A549 treated with ZK216348 at 1 μM for 4 hours (cell line): Measurements from ENCODE around the gene INO80E. TPM values are rescaled to one million over a fixed set of nuclear protein-coding genes. Genes with fewer than 3 reads are reported as not detected.

ENCODE experiments used
- total RNA-seq: library from RNA; stranded (reverse); fragments of 200-300 nt; extraction: Qiagen RNA extraction; gene quantifications from 5 replicates; pipeline ENCODE4 v1.2.3, GENCODE V29; 2022; ENCODE audit warnings: low read depth

Gene INO80E, protein sequence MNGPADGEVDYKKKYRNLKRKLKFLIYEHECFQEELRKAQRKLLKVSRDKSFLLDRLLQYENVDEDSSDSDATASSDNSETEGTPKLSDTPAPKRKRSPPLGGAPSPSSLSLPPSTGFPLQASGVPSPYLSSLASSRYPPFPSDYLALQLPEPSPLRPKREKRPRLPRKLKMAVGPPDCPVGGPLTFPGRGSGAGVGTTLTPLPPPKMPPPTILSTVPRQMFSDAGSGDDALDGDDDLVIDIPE
- 101 to 119 TPM (median 109 TPM) in 5 replicates for total RNA-seq

DNA sequence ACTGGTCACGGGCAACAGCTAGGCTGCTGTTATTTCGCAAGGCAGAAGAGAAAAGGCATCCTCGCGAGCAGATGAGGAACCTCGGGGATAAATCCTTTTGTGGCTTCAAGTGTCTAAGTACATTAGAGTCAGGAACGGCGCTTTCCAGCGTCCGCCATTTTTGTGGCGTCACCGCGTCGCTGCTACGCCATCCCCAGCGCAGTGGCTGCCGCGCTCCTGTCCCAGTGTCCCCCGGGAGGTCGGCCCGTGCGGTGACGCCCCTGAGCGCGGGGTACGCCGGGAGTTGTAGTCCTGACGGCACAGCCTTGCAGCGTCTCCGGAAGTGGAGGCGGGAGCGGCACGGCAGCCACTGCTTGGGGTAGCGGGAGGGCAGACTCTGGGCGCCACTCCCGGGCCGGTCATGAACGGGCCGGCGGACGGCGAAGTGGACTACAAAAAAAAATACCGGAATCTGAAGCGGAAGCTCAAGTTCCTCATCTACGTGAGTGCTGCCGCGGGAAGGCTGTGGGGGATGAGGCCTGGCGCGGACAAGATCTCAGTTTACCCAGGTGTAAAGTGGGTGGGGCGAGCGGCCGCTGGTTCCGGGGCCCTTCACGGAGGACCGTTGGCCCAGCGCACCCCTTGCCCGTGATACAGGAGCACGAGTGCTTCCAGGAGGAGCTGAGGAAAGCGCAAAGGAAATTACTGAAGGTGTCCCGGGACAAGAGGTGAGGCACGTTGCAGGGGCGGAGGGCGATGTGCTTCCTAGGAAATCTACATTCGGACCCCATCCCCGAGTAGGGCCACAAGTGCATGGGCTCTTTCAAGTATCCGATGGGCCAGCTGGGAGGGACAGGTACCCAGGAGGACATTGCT lies at the start of gene INO80E:
Gene INO80E, plus strand, starts transcription at position 331 of the 855 bp plus-strand sequence. Its CDS starts 70 bp downstream, at position 401.

DNA sequence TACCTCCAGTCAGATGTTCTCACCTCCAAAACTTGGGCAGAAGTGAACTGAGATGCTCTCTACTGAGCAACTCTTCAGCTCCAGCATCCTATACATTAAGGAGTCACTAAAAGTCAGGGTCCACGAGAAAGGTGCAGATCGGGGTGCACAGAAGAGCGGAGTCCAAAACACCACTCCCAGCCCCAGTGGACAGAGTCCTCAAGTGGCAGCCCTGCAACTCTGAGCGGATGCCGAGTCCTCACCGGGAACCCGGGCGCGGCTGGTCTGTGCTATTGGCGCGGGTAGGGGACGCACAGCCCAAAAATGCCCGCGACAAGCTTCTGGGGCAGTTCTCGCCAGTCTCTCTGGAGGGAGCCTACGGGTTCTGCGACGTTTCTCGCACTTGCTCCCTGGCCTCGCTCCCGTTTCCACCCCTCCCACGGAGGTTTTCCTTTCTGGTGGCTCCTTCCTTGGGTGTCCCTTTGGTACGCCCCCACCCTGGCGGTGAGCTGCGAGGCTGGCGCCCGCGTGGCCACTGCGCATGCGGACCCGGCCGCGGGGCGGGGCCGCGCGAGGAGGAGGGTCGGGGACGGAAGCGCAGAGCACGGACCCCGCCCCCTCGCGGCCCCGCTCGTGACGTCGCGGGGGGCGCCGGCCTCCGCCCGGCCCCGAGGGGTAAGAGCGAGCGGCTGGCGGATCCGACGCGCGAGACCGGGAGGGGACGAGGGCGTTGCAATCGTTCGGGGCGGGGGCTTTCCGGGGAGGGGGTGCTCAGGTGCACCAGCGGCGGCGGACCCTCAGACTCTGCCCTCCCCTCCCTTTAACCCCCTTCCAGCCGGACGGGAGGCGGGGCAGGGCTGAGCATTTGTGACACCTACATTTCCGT lies 34.3 kb upstream of the INO80E start, which contains the start of gene TMEM219:
Gene TMEM219, plus strand, starts transcription at position 601 of the 865 bp plus-strand sequence. CDS start 1,065 bp downstream, outside the sequence.

DNA sequence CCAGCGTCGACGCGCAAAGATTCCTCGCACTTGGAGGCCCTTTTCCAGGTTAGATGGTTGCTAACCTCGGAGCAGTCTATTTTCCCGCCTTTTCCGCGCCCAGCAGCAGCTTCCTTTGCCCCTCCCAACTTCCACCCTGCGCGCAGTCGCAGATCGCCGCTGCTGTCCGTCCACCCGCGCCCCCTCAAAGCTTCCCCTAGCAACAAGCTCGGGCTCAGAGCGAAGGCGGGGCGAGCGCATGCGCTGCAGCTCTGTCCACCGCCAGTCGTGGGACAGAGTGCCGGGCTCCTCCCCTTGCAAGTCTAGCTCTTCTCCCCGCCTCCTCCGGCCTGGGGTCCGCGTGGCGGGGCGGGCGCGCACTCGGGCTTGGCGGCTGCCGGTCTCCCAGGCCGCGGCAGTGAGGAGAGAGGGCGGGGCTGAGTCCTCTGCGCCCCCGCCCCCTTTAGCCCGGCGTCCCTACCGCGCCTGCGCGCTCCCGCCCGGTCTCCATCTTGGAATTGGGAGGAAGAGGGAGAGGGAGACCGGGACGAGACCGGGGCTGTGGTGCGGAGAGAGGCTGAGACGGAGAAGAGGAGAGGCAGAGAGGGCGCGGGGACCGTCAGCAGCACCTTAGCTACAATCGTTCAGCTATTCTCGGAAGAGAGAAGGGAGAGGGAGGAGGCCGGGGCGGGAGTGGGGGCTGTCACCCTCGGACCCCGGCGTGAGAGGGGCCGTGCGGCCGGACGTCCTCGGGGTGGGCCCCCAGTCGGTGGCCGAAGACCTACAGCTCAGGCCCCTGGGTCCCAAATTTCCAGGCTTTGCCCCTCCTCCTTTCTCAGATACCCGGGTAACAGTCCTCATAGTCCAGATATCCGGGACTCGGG lies 22.4 kb upstream of the INO80E start, which contains the start of gene TAOK2:
Gene TAOK2, plus strand, starts transcription at position 485 of the 863 bp plus-strand sequence. CDS start 3,905 bp downstream, outside the sequence.

DNA sequence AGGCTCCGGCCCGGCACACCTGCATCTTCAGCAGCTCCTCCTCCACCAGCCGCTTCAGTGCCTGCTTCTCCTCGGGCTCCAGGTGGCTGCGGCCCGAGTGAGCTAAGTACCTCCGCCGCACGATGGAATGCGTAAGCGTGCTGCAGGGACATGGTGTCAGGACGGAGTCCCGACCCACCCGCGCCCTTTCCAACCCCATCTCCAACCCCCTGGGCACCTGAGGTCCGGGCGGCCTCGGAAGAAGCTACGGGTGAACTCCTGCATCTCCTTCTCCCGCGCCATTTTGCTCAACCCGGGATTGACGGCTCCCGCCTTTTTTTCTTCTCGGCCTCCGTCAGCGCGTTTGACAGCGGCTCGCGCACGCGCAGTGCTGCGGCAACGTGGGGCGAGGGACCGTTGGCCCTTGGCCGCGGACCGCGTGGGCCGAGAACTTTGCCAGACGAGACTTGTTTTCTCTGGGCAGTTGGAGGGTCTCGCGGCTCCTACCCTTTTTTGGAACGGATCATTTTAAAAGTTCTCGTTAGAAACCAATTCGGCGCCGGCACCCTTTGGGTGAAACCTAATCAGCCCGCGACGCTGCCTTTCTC lies 624 bp upstream of the INO80E start, which contains the start of gene HIRIP3:
Gene HIRIP3, minus strand, starts transcription at position 294 of the 587 bp plus-strand sequence. Its CDS starts 12 bp downstream, at position 282.

DNA sequence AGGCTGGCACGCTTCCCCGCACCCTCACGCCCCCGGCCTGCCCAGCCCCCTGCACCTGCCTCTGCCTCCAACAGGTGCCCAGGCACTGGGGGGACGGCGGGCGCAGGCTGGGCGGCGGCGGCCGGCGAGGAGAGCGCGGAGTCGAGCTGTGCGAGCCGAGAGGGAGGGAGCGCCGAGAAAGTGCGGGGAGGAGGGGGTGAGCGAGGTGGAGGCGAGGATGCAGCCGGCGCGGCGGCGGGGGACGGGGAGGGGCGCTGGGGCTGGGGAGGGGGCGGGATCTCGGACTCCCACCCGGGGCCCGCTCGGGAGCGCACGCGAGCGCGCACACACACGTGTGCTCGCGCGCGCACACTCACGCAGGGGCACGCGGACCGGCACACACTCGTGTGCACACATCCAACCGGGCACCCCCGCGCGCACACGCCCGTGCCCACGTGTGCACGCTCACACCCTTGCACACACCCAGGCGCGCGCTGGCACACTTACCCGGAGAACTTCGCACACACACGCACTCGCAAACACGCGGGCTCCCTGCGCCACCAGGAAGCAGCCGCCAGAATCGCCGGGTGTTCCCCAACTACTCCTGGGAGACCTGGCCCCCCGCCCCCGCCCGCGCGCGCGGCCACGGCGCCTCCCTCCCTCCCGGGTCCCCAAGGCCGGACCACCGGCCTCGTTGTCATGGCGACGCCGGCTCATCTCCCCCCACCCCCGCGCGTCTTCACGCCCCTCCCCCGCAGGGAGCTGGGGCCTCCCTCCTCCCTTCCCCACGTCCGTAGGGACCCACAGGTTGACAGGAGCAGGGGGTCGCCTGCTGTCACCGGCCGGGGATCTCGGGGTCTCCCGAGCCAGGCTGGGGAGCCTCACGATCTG lies 15.0 kb downstream of the INO80E start, which contains the start of gene DOC2A:
Gene DOC2A, minus strand, starts transcription at position 184 of the 870 bp plus-strand sequence. CDS start 805 bp downstream, outside the sequence.

DNA sequence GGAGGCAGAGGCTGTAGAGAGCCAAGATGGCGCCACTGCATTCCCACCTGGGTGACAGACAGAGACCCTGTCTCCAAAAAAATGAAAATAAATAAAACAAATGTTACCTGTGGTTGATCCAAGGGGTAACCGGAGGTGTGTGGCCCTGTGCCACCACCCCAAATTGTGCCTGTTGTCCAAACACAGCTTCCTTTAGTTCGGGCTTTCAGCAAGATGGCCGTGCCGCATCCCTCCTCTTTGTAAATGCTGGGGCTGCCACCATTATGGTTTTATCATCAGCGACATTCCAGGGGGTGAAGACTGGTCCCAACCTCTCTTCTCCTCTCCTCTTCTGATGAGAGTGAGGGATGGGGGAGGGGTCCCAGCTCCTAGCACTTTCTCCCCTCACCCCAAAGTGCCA lies 26.8 kb downstream of the INO80E start, which contains the start of gene C16orf92:
Gene C16orf92, plus strand, starts transcription at position 312 of the 400 bp plus-strand sequence. CDS start 143 bp downstream, outside the sequence.

DNA sequence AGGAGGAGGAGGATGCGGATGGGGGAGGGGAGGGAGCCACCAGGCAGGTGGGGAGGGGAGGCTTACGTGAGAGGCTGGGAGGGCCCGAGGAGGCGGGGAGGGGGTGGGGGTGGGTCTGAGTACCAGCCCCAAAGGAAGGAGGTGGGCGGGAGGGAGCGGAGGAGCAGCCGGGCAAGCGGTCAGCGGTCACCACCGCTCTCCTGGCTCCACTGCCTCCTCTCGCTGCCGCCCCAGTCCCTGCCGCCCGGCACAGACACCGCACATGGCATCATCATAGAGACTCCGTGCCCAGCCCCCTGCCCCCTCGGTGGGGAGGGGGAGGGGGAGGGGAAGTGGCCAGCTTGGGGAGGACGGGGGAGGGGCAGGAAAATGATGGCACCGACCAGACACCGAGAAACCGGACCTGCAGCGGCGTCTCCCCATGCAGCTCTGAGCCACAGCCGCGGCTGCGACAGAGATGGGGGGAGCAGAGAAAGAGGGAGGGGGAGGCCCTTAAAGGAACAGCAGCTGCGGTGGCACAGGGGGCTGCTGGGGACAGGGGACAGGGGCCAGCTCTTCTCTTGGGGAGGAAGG lies 34.9 kb downstream of the INO80E start, which contains the start of gene TLCD3B:
Gene TLCD3B, minus strand, starts transcription at position 431 of the 573 bp plus-strand sequence. CDS start 744 bp downstream, outside the sequence.

Other genes with a start within 250 kb of the INO80E start
- not detected in 5 replicates for gene ZG16, start 218.0 kb upstream of the INO80E start, total RNA-seq
- 73.9 to 96.4 TPM (median 95.6 TPM) in 5 replicates for gene KIF22, start 205.5 kb upstream of the INO80E start, total RNA-seq
- 140 to 181 TPM (median 172 TPM) in 5 replicates for gene MAZ, start 189.7 kb upstream of the INO80E start, total RNA-seq
- 0.27 to 0.52 TPM (median 0.33 TPM) in 5 replicates for gene PRRT2, start 184.0 kb upstream of the INO80E start, total RNA-seq
- gene PAGR1, start 180.1 kb upstream of the INO80E start, total RNA-seq, result 35.0 to 50.8 TPM (median 46.6 TPM) in 5 replicates
- 99.3 to 146 TPM (median 135 TPM) in 5 replicates for gene MVP, start 175.8 kb upstream of the INO80E start, total RNA-seq
- gene CDIPT, start 133.0 kb upstream of the INO80E start, total RNA-seq, result 47.4 to 106 TPM (median 95.8 TPM) in 5 replicates
- 11.0 to 24.3 TPM (median 19.9 TPM) in 5 replicates for gene SEZ6L2, start 96.7 kb upstream of the INO80E start, total RNA-seq
- 12.4 to 27.0 TPM (median 23.7 TPM) in 5 replicates for gene ASPHD1, start 95.8 kb upstream of the INO80E start, total RNA-seq
- 9.3 to 20.1 TPM (median 15.0 TPM) in 5 replicates for gene KCTD13, start 70.0 kb upstream of the INO80E start, total RNA-seq
- 72.2 to 98.5 TPM (median 97.9 TPM) in 5 replicates for gene TMEM219, start 34.2 kb upstream of the INO80E start, total RNA-seq
- gene TAOK2, start 22.4 kb upstream of the INO80E start, total RNA-seq, result 16.9 to 36.1 TPM (median 34.3 TPM) in 5 replicates
- gene HIRIP3, start 624 bp upstream of the INO80E start, total RNA-seq, result 9.6 to 19.0 TPM (median 14.5 TPM) in 5 replicates
- 0.88 to 3.5 TPM (median 2.5 TPM) in 5 replicates for gene DOC2A, start 14.8 kb downstream of the INO80E start, total RNA-seq
- gene C16orf92, start 27.0 kb downstream of the INO80E start, total RNA-seq, result not detected in 5 replicates
- gene TLCD3B, start 35.0 kb downstream of the INO80E start, total RNA-seq, result 0.26 to 0.56 TPM (median 0.36 TPM) in 4 of 5 replicates, not detected in the other
- gene ALDOA, start 69.5 kb downstream of the INO80E start, total RNA-seq, result 1,377 to 1,871 TPM (median 1,822 TPM) in 5 replicates
- 99.1 to 153 TPM (median 144 TPM) in 5 replicates for gene PPP4C, start 79.8 kb downstream of the INO80E start, total RNA-seq
- 0.20 to 0.50 TPM (median 0.27 TPM) in 5 replicates for gene TBX6, start 95.7 kb downstream of the INO80E start, total RNA-seq
- 4.2 to 10.8 TPM (median 8.6 TPM) in 5 replicates for gene YPEL3, start 100.0 kb downstream of the INO80E start, total RNA-seq
- gene GDPD3, start 117.3 kb downstream of the INO80E start, total RNA-seq, result 1.1 to 2.1 TPM (median 1.6 TPM) in 5 replicates
- gene MAPK3, start 127.0 kb downstream of the INO80E start, total RNA-seq, result 34.6 to 39.2 TPM (median 36.7 TPM) in 5 replicates
- gene CORO1A, start 187.4 kb downstream of the INO80E start, total RNA-seq, result 2.7 to 5.1 TPM (median 3.0 TPM) in 5 replicates
- 162 to 210 TPM (median 202 TPM) in 5 replicates for gene BOLA2B, start 197.4 kb downstream of the INO80E start, total RNA-seq
- gene SLX1A, start 197.6 kb downstream of the INO80E start, total RNA-seq, result 6.4 to 29.4 TPM (median 11.8 TPM) in 5 replicates
- 4.1 to 12.4 TPM (median 7.9 TPM) in 5 replicates for gene SULT1A3, start 203.0 kb downstream of the INO80E start, total RNA-seq